Liver (tissue), 3 donors: Measurements from ENCODE around the gene SIRPA.

Experiments
- TF ChIP-seq, protein P1 (sequence below): fragments of 150-350 bp; IDR thresholded peaks from 2 replicates; pipeline ENCODE4 v1.5.1; 2017; ENCODE audit warnings: improper control_type of control experiment, low read depth, low read length; ENCODE audit not compliant: missing input control
- TF ChIP-seq, protein P2 (sequence below): IDR thresholded peaks from 2 replicates; pipeline ENCODE4 v1.6.1; 2016; ENCODE audit warnings: antibody characterized with exemption
- TF ChIP-seq, protein P3 (sequence below): IDR thresholded peaks from 2 replicates; pipeline ENCODE4 v1.6.1; 2016; ENCODE audit warnings: antibody characterized with exemption, mild to moderate bottlenecking
- donor health status: healthy.
- donor health status: healthy.

DNA sequence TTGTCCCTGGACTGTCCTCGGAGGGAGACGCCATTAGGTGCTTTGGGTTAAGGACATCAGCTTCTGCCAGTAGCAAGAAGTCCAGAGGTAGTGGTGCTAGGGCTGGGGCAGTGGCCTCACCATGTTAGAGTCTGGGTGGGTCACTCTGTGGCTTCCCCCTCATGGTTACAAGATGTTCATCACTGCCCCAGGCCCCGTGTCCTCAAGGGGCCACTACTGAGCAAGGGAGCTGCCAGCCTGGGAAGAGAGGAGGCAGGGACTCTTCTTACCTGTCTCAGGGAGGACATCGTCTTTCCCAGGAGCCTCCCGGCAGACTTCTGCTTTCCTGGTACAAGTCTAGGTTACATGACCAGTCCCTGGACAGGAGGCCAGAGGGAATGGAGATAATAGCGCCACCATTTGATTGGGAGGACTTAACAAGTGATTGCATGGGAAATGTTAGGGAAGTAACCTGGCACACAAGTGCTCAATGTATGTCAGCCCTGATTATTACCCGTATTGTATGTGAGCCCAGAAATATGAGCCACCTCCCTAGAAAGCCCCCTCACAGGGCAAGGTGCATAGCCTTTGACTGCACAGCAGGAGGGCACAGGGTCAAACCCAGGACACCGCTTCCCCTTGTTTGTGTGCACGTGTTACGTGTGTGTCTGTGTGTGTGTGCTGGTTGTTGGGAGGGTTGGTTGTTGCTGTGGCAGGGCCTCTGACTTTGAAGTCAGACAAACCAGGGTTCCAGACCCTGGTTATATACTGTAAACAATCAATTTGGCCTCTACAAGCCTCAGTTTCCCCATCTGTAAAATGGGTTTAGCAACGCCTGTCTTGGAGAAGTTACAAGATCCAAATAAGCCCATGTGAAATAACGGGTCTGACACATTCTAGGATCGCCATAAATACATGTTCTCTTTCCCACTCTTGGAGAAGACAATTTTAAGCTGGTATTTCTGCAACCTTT lies 30.0 kb downstream of the SIRPA start:
- TF ChIP-seq, protein P1, sequence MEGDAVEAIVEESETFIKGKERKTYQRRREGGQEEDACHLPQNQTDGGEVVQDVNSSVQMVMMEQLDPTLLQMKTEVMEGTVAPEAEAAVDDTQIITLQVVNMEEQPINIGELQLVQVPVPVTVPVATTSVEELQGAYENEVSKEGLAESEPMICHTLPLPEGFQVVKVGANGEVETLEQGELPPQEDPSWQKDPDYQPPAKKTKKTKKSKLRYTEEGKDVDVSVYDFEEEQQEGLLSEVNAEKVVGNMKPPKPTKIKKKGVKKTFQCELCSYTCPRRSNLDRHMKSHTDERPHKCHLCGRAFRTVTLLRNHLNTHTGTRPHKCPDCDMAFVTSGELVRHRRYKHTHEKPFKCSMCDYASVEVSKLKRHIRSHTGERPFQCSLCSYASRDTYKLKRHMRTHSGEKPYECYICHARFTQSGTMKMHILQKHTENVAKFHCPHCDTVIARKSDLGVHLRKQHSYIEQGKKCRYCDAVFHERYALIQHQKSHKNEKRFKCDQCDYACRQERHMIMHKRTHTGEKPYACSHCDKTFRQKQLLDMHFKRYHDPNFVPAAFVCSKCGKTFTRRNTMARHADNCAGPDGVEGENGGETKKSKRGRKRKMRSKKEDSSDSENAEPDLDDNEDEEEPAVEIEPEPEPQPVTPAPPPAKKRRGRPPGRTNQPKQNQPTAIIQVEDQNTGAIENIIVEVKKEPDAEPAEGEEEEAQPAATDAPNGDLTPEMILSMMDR, result no peak
- TF ChIP-seq, protein P2, sequence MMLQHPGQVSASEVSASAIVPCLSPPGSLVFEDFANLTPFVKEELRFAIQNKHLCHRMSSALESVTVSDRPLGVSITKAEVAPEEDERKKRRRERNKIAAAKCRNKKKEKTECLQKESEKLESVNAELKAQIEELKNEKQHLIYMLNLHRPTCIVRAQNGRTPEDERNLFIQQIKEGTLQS, result no peak
- TF ChIP-seq, protein P3, sequence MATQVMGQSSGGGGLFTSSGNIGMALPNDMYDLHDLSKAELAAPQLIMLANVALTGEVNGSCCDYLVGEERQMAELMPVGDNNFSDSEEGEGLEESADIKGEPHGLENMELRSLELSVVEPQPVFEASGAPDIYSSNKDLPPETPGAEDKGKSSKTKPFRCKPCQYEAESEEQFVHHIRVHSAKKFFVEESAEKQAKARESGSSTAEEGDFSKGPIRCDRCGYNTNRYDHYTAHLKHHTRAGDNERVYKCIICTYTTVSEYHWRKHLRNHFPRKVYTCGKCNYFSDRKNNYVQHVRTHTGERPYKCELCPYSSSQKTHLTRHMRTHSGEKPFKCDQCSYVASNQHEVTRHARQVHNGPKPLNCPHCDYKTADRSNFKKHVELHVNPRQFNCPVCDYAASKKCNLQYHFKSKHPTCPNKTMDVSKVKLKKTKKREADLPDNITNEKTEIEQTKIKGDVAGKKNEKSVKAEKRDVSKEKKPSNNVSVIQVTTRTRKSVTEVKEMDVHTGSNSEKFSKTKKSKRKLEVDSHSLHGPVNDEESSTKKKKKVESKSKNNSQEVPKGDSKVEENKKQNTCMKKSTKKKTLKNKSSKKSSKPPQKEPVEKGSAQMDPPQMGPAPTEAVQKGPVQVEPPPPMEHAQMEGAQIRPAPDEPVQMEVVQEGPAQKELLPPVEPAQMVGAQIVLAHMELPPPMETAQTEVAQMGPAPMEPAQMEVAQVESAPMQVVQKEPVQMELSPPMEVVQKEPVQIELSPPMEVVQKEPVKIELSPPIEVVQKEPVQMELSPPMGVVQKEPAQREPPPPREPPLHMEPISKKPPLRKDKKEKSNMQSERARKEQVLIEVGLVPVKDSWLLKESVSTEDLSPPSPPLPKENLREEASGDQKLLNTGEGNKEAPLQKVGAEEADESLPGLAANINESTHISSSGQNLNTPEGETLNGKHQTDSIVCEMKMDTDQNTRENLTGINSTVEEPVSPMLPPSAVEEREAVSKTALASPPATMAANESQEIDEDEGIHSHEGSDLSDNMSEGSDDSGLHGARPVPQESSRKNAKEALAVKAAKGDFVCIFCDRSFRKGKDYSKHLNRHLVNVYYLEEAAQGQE, result no peak
